Measurements from ENCODE around the gene RSPH6A.

Gene RSPH6A

GRCh38 chr19:45824531-45825262 lies 9.6 kb upstream of the RSPH6A start:
- DNase-seq = peak; percentile 50

GRCh38 chr19:45824041-45824471 lies 8.9 kb upstream of the RSPH6A start:
- peak; percentile 46 for DNase-seq

- DNase-seq = peak; percentile 48
Observed at GRCh38 chr19:45823182-45823581, 8.1 kb upstream of the RSPH6A start.

DNA sequence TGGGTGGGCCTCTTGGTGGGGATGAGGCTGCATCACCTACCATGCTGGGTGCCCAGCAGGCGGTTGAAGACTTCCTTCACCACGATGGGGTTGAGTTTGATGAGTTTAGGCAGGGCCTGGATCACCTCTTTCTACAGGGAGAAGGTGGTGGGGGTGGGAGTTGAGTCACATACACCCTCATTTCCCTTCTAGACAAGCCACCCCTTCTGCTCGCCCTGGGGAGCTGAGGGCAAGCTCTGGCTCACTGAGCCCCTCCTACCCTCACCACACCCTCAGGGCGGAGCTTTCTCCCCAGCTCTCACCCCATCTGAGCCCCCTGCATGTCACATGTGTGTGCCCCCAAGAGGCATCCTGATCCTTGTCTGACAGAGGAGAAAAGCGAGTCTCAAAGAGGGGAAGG lies 7.6 kb upstream of the RSPH6A start:
- peak; percentile 42 for DNase-seq

DNA sequence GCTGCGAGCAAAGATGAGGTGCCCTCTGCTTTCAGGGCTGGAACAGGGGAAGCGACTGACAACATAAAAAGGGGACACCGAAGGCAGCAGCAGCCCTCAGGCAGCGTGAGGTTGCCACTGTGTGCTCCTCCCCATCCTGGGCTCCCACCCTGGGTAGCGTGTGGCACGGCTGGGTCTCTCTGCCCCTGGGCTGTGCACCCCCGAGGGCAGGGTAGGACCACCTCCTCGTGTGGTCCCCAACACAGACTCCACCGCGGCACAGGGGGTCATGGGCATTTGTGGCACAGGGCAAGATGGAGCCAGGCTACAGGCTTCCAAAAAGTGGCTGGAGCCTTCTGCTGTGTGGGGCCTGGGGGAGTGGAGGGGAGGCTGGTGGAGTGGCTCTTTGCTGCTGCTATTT lies 6.5 kb upstream of the RSPH6A start:
- no peak for DNase-seq

- no peak for DNase-seq
Observed at GRCh38 chr19:45821103-45821521, 6.0 kb upstream of the RSPH6A start.

- peak; percentile 48 for DNase-seq
Observed at GRCh38 chr19:45820413-45821102, 5.5 kb upstream of the RSPH6A start.

- peak; percentile 43 for DNase-seq
Observed at GRCh38 chr19:45819769-45820168, 4.7 kb upstream of the RSPH6A start.

DNA sequence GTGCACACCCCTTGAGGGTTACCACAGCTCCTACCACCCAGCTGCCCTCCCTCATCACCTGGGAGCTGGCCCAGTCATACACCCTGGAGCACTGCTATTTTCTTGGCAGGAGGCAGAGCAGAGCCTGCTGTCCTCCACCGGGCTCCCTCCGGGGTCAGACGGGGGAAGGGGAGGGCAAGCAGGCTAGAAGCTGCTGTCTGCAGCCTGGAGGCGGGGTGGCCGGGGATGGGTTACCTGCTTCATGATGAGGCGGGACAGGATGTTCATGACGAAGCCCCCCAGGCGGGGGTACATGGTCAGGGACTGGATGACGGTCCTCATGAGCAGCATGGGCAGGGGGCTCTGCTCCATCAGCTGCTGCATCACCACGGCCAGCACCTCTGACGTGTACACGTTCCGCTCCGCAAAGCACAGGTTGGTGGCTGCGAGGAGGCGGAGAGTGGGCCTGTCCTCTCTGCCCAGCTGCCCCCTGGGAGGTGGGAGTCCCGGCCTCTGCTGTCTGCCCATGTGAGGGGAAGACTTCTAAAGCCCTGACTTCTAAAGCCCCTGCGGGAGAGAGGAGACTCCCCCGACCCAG lies 2.7 kb upstream of the RSPH6A start:
- peak; percentile 85 for DNase-seq

DNA sequence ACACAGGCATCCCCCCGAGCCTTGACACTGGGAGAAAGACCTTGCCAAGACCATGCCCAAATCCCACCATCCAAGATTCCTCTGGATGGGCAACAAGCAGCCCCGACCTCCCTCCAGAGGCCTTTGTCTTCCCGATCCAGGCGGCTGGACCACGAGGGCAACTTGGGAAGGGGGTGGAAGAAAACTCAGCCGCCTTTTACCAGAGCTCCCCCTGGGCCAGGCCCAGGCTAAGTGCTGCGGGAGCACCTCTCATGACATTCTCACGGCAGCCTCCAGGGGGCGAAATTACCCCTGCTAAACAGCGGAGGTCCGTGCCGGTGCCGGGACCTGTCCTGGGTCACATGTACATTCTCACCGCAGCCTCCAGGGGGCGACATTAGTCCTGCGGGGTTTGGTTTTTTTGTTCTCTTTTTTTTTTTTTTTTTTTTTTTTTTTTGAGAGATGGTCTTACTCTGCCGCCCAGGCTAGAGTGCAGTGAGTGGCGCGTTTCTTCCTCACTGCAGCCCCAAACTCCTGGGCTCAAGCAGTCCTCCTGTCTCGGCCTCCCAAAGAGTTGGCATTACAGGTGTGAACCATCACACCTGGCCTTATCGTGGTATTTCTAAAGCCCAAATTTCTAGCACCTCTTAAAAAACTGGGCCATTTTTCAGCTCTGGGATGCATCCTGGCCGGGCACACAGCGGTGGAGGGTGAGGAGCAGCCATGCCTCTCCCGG lies 2.1 kb upstream of the RSPH6A start:
- DNase-seq = peak; percentile 99

GRCh38 chr19:45816236-45817009 lies 1.3 kb upstream of the RSPH6A start:
- DNase-seq = no peak

DNA sequence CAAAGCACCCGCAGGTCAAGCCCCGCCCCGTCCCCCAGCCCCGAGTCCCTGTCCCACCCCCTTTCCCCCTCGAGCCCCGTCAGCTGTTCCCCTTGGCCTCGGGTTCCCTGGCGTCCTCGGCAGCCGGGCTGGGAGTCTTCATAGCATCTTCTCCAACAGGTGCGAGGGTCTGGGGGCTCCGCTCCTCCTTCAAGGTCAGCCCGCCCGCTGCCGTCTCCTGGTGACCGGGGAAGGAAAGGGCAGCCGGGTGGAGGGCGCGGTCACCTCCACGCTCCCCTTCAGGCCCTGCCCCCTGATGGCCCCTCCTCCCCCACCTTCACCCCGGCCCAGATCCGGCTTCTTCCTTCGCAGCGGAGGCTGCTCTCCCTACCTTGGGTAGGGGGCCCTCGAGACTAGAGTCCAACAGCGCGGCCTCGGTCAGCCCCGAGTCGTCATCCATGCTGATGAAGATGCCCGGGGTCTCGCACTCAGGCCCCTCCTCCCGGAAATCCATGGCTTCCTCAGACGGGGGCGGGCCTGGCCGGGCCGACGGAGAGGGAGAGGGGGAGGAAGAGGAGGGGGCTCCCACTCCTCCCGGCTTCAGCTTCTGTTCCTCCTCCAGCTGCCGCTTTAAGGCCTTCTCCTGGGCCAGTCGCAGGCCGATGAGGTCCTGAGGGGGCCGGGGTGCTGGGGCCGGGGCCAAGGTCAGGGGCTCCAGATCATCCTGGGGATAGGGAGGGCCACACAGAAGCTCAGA lies 541 bp upstream of the RSPH6A start:
- DNase-seq = peak; percentile 93

- peak; percentile 45 for DNase-seq
Observed at GRCh38 chr19:45814166-45814780, 835 bp downstream of the RSPH6A start.

DNA sequence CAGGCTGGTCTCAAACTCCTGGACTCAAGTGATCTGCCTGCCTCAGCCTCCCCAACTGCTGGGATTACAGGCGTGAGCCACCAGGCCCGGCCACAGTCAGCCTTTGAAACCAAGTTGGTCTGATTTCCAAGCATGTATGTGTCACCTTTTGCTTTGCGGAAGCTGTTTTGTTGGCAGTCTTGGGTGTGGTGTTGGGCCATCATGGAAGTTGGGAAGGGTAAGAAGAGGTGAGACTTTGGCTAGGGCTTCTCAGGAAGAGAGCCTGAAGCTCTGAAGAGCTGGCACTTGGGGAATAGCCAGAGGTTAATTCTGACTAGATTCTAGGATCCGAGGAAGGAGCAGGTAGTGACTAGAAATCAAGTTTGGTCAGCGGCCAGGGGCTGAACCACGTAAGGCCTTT lies 2.8 kb downstream of the RSPH6A start:
- no peak for DNase-seq

DNA sequence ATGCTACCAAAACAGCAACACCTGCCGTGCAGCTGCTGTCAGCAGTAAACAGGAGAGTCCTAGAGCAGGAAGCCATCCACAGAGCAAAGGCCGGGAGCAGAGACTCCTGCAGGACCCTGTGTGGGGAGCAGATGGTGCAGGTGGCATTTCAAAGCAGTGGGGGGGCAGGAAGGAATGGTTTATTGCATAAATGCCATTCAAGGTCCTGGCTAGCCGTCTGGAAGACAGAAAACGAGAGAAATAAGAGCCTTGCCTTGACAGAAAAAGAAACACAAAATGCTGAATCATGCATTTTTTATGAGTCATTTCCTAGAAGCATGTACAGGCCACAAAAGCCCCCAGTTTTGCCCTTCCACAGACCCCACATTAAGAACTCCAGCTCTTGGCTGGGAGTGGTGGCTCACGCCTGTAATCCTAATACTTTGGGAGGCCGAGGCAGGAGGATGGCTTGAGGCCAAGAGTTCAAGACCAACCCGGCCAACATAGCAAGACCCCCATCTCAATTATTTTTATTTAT lies 5.4 kb downstream of the RSPH6A start:
- DNase-seq = peak; percentile 70

- DNase-seq = no peak
Observed at GRCh38 chr19:45805719-45806118, 9.4 kb downstream of the RSPH6A start.

DNA sequence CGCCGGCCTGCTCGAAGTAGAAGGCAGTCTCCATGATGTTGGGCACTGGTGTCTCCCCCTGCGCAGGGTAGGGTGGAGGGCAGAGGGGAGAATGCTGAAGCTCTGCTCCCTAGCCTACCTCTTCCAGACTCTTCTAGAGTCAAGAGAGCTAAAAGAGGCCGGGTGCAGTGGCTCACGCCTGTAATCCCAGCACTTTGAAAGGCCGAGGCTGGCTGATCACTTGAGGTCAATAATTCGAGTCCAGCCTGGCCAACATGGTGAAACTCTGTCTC lies 10.2 kb downstream of the RSPH6A start:
- DNase-seq = peak; percentile 52

- DNase-seq = peak; percentile 49
Observed at GRCh38 chr19:45804140-45804958, 10.8 kb downstream of the RSPH6A start.

DNA sequence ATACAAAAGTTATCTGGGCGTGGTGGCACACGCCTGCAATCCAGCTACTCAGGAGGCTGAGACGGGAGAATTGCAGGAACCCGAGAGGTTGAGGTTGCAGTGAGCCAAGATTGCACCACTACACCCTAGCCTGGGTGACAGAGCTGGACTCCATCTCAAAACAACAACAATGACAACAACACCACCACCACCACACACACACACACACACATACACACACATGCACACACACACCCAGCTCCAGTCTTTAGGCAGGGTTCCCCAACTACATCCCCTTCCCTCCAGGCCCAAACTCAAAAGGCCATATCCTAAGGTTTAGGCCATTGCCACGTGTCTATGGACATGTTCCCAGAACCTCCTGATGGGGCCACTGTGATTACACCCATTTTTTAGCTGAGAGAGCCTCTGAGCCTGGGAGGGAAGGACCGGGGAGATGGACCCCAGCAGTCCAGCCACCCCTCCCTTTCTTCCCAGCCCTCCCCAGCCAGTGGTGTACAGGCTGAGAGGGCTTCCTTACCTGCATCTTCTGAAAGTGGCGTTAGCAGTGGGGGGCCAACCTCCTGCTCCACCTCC lies 13.4 kb downstream of the RSPH6A start:
- no peak for DNase-seq

- DNase-seq = peak; percentile 70
Observed at GRCh38 chr19:45800070-45800553, 15.0 kb downstream of the RSPH6A start.

All from islet precursor cell (in vitro differentiated cells).